K562 (cell line): ENCODE measurements around the gene GJE1. TPM values are rescaled to one million over a fixed set of nuclear protein-coding genes. Genes with fewer than 3 reads are reported as not detected.

Experiments used
- ARID3B ChIP-seq: fragments of 250-450 bp; sonication (Bioruptor Pico); IDR thresholded peaks from 2 replicates; pipeline ENCODE4 v1.4.0; 2020; ENCODE audit warnings: borderline replicate concordance
- BHLHE40 ChIP-seq: IDR thresholded peaks from 2 replicates; pipeline ENCODE4 v1.6.1; 2011; ENCODE audit warnings: low read length, improper control_type of control experiment
- BRD4 ChIP-seq: fragments of 200-600 bp; sonication (generic); IDR thresholded peaks from 2 replicates; pipeline ENCODE4 v1.6.1; 2017; ENCODE audit warnings: inconsistent platforms
- BRF2 ChIP-seq: IDR thresholded peaks from 3 replicates; pipeline ENCODE4 v1.6.1; 2011; ENCODE audit warnings: borderline replicate concordance, mild to moderate bottlenecking; ENCODE audit not compliant: insufficient read length, insufficient read depth
- FOXP1 ChIP-seq: sonication (generic); formaldehyde crosslinking; IDR thresholded peaks from 2 replicates; pipeline ENCODE4 v1.8.0; 2022; ENCODE audit warnings: mild to moderate bottlenecking, missing genetic modification reagents
- HCFC1 ChIP-seq: IDR thresholded peaks from 2 replicates; pipeline ENCODE4 v1.6.1; 2012; ENCODE audit warnings: low read depth, low read length, improper control_type of control experiment
- NFE2 ChIP-seq: IDR thresholded peaks from 2 replicates; pipeline ENCODE4 v1.6.1; 2014; ENCODE audit warnings: antibody characterized with exemption, low read depth
- NFXL1 ChIP-seq: fragments of 450-650 bp; formaldehyde crosslinking; IDR thresholded peaks from 2 replicates; pipeline ENCODE4 v1.4.0; 2021; ENCODE audit warnings: mild to moderate bottlenecking
- NONO ChIP-seq, 2 experiments: fragments of 200-400 bp in 1 of 2; fragments of 450-650 bp in 1 of 2; formaldehyde crosslinking in 1 of 2; IDR thresholded peaks; 2 replicates each; pipeline ENCODE4 v1.6.1; 2017; ENCODE audit warnings: low read depth in 2 of 2, mild to moderate bottlenecking in 2 of 2, moderate library complexity in 2 of 2, low read length in 1 of 2
- SAFB ChIP-seq: fragments of 200-400 bp; formaldehyde crosslinking; IDR thresholded peaks from 2 replicates; pipeline ENCODE4 v1.6.1; 2017; ENCODE audit warnings: low read depth, low read length, borderline replicate concordance
- SMAD3 ChIP-seq: fragments of 450-650 bp; formaldehyde crosslinking; conservative IDR thresholded peaks from 2 replicates; pipeline ENCODE4 v1.4.0; 2020; ENCODE audit warnings: mild to moderate bottlenecking
- TCF7L2 ChIP-seq: fragments of 150-350 bp; IDR thresholded peaks from 2 replicates; pipeline ENCODE4 v1.6.1; 2016; ENCODE audit warnings: low read depth, mild to moderate bottlenecking, low read length, moderate library complexity
- ZC3H8 ChIP-seq: fragments of 450-650 bp; IDR thresholded peaks from 2 replicates; pipeline ENCODE4 v1.6.1; 2017
- ZNF165 ChIP-seq: fragments of 250-450 bp; sonication (Bioruptor Pico); IDR thresholded peaks from 2 replicates; pipeline ENCODE4 v1.4.0; 2020; ENCODE audit warnings: borderline replicate concordance
- ZNF239 ChIP-seq: fragments of 250-450 bp; sonication (Bioruptor Pico); IDR thresholded peaks from 2 replicates; pipeline ENCODE4 v1.4.0; 2020; ENCODE audit warnings: mild to moderate bottlenecking
- ZNF277 ChIP-seq: fragments of 250-450 bp; sonication (Bioruptor Pico); IDR thresholded peaks from 2 replicates; pipeline ENCODE4 v1.8.0; 2022; ENCODE audit warnings: inconsistent platforms, mild to moderate bottlenecking, moderate library complexity, borderline replicate concordance
- ZNF449 ChIP-seq: fragments of 250-450 bp; sonication (Bioruptor Pico); IDR thresholded peaks from 2 replicates; pipeline ENCODE4 v1.8.0; 2022; ENCODE audit warnings: moderate library complexity, mild to moderate bottlenecking, inconsistent platforms
- ZNF639 ChIP-seq, 2 experiments: fragments of 200-800 bp in 1 of 2; sonication (Bioruptor generic) in 1 of 2; sonication (generic) in 1 of 2; formaldehyde crosslinking in 1 of 2; IDR thresholded peaks in 1 of 2; conservative IDR thresholded peaks in 1 of 2; 2 replicates each; pipeline versions ENCODE4 v1.5.0 to v1.6.1; 2016 to 2020; ENCODE audit warnings: missing compliant biosample characterization in 1 of 2, missing genetic modification characterization in 1 of 2, missing genetic modification reagents in 1 of 2
- ZNF77 ChIP-seq: fragments of 250-450 bp; sonication (Bioruptor Pico); IDR thresholded peaks from 2 replicates; pipeline ENCODE4 v1.5.0; 2020
- polyA plus RNA-seq, 8 experiments: library from polyadenylated mRNA; depleted of rRNA in 4 of 8; stranded (reverse) in 5 of 8; unstranded in 3 of 8; fragments of >200 nt; fragmentation: Nextera tagmentation in 2 of 8; fragmentation: Illumina TruSeq in 1 of 8; extraction: Ambion mirVana in 2 of 8; extraction: Trizol in 1 of 8; gene quantifications; 2 replicates each; pipeline versions ENCODE4 v1.2.1 to v1.2.3, GENCODE V29; 2011 to 2014; ENCODE audit warnings: inconsistent platforms in 1 of 8, missing spikeins in 1 of 8
- total RNA-seq, 7 experiments: library from RNA; depleted of rRNA in 6 of 7; stranded (reverse); fragments of >200 nt in 6 of 7; fragmentation: Illumina TruSeq in 2 of 7; extraction: Trizol in 2 of 7; gene quantifications; 2 replicates each; pipeline versions ENCODE4 v1.2.1 to v1.2.3, GENCODE V29; 2011 to 2021; ENCODE audit warnings: low replicate concordance in 1 of 7

The GJE1 gene
- total and polyA plus RNA-seq, 9 of the 15 experiments (the other 6 are each of a cell fraction or from before 2014, with no cell fraction given) = not detected

- TF ChIP-seq ZNF639 (CRISPR knock-in tag; conservative IDR thresholded peaks at IDR 0.05 in 1 of 2, IDR thresholded peaks at IDR 0.05 in 1 of 2) (no peak), HCFC1 (peak; percentile 80), BRD4 (peak; percentile 49; the same call in 1 of the 2 replicates), TCF7L2 (peak; percentile 60; the same call in 1 of the 2 replicates), ZNF77 (no peak), NFE2 (no peak), NFXL1 (CRISPR knock-in tag) (no peak), ZNF239 (no peak), BRF2 (no peak), ZNF277 (CRISPR knock-in tag) (no peak), BHLHE40 (peak; percentile 95), ZNF165 (CRISPR knock-in tag) (no peak), NONO (IDR thresholded peaks at IDR 0.05; ENCODE audit: low read depth in 2 of 2, low read length in 1 of 2) (peak in 1 of 2 experiments; percentile 18; a peak in 1 of 4 replicates), ARID3B (CRISPR knock-in tag) (no peak), ZC3H8 (peak; percentile 22; the same call in 1 of the 2 replicates), FOXP1 (no peak; the same call in 1 of the 2 replicates), SAFB (no peak), ZNF449 (CRISPR knock-in tag) (no peak), SMAD3 (no peak)
Observed at GRCh38 chr6:142146828-142147662, 14.3 kb downstream of the GJE1 start, which contains the start of the genes NMBR and VTA1 (continued).
